Right atrium auricular region (tissue), 2 donors: ENCODE data around the gene RANBP2. TPM values are rescaled to one million over a fixed set of nuclear protein-coding genes. Genes with fewer than 3 reads are reported as not detected.

ENCODE experiments used
- total RNA-seq, 2 donors: library from RNA; depleted of rRNA; stranded (reverse); fragments of >200 nt; gene quantifications; one replicate each; pipeline ENCODE4 v1.1.0, GENCODE V29; 2016

RANBP2 gene
- total RNA-seq, 2 donors from 2014 or later, result 45.8 to 52.4 TPM

Other genes starting within 250 kb of the RANBP2 start
- 100 to 1,000 TPM in 1 of 2 donors, 10 to 100 TPM in 1; 66.7 to 106 TPM for gene LIMS1, start 185.0 kb upstream of the RANBP2 start, total RNA-seq
- 1 to 10 TPM; 1.0 to 1.5 TPM for gene CCDC138, start 67.3 kb downstream of the RANBP2 start, total RNA-seq